Ishikawa (cell line): ENCODE results near the gene RAX.

ENCODE experiments used
- CEBPB ChIP-seq: IDR thresholded peaks from 2 replicates; pipeline ENCODE4 v1.6.1; 2012
- CREB1 ChIP-seq: IDR thresholded peaks from 2 replicates; pipeline ENCODE4 v1.6.1; 2012; ENCODE audit warnings: low read depth
- EGR1 ChIP-seq: IDR thresholded peaks from 2 replicates; pipeline ENCODE4 v1.6.1; 2012
- EP300 ChIP-seq: IDR thresholded peaks from 2 replicates; pipeline ENCODE4 v1.6.1; 2012; ENCODE audit warnings: borderline replicate concordance
- FOXM1 ChIP-seq: IDR thresholded peaks from 2 replicates; pipeline ENCODE4 v1.6.1; 2012; ENCODE audit warnings: low read depth, borderline replicate concordance
- NFIC ChIP-seq: IDR thresholded peaks from 2 replicates; pipeline ENCODE4 v1.6.1; 2012
- RAD21 ChIP-seq: IDR thresholded peaks from 2 replicates; pipeline ENCODE4 v1.6.1; 2012; ENCODE audit warnings: low read depth
- TAF1 ChIP-seq: IDR thresholded peaks from 2 replicates; pipeline ENCODE4 v1.6.1; 2012; ENCODE audit warnings: low read depth, mild to moderate bottlenecking
- TCF12 ChIP-seq: IDR thresholded peaks from 2 replicates; pipeline ENCODE4 v1.6.1; 2012; ENCODE audit warnings: low read depth
- TEAD4 ChIP-seq: IDR thresholded peaks from 2 replicates; pipeline ENCODE4 v1.6.1; 2012
- YY1 ChIP-seq: IDR thresholded peaks from 2 replicates; pipeline ENCODE4 v1.6.1; 2012; ENCODE audit warnings: low read depth
- TF ChIP-seq, protein P1 (sequence below): IDR thresholded peaks from 2 replicates; pipeline ENCODE4 v1.6.1; 2012; ENCODE audit warnings: low read depth, mild to moderate bottlenecking
- TF ChIP-seq, protein P2 (sequence below): IDR thresholded peaks from 2 replicates; pipeline ENCODE4 v1.6.1; 2012
- TF ChIP-seq, protein P3 (sequence below): IDR thresholded peaks from 2 replicates; pipeline ENCODE4 v1.6.1; 2012

DNA sequence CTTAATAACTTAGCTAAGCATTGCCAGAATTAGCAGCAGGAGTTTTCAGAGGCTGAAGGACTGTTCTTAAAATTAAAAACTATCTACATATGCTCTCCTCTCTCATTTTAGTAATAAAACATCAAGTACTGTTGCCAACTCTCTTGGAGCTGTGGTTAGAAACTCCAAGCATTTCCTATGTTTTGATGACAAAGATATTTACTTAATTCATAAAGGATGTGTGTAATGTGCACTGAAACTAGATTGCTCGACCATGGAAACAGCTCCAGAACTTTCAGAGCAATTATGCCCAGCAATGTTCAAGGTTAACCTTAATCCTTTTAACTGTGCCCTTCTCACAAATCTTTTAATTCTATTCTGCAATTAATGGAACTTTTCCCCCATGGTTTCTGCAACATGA, 44.9 kb downstream of the RAX start:
- TF ChIP-seq EP300 (no peak), EGR1 (no peak), RAD21 (no peak), TCF12 (no peak), TEAD4 (no peak), TAF1 (no peak), CEBPB (no peak), YY1 (no peak), NFIC (no peak), FOXM1 (no peak), CREB1 (no peak)
- TF ChIP-seq, protein P1, sequence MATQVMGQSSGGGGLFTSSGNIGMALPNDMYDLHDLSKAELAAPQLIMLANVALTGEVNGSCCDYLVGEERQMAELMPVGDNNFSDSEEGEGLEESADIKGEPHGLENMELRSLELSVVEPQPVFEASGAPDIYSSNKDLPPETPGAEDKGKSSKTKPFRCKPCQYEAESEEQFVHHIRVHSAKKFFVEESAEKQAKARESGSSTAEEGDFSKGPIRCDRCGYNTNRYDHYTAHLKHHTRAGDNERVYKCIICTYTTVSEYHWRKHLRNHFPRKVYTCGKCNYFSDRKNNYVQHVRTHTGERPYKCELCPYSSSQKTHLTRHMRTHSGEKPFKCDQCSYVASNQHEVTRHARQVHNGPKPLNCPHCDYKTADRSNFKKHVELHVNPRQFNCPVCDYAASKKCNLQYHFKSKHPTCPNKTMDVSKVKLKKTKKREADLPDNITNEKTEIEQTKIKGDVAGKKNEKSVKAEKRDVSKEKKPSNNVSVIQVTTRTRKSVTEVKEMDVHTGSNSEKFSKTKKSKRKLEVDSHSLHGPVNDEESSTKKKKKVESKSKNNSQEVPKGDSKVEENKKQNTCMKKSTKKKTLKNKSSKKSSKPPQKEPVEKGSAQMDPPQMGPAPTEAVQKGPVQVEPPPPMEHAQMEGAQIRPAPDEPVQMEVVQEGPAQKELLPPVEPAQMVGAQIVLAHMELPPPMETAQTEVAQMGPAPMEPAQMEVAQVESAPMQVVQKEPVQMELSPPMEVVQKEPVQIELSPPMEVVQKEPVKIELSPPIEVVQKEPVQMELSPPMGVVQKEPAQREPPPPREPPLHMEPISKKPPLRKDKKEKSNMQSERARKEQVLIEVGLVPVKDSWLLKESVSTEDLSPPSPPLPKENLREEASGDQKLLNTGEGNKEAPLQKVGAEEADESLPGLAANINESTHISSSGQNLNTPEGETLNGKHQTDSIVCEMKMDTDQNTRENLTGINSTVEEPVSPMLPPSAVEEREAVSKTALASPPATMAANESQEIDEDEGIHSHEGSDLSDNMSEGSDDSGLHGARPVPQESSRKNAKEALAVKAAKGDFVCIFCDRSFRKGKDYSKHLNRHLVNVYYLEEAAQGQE, result no peak
- TF ChIP-seq, protein P2, sequence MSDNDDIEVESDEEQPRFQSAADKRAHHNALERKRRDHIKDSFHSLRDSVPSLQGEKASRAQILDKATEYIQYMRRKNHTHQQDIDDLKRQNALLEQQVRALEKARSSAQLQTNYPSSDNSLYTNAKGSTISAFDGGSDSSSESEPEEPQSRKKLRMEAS, result no peak
- TF ChIP-seq, protein P3, sequence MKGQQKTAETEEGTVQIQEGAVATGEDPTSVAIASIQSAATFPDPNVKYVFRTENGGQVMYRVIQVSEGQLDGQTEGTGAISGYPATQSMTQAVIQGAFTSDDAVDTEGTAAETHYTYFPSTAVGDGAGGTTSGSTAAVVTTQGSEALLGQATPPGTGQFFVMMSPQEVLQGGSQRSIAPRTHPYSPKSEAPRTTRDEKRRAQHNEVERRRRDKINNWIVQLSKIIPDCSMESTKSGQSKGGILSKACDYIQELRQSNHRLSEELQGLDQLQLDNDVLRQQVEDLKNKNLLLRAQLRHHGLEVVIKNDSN, result no peak
